CD1c-positive myeloid dendritic cell (primary cell): ENCODE results near the gene BCL2L1.

Experiments
- DNase-seq: peaks from one replicate; pipeline ENCODE4 v3.0.0-alpha.2; 2016; ENCODE audit errors: extremely low spot score

The BCL2L1 gene

DNA sequence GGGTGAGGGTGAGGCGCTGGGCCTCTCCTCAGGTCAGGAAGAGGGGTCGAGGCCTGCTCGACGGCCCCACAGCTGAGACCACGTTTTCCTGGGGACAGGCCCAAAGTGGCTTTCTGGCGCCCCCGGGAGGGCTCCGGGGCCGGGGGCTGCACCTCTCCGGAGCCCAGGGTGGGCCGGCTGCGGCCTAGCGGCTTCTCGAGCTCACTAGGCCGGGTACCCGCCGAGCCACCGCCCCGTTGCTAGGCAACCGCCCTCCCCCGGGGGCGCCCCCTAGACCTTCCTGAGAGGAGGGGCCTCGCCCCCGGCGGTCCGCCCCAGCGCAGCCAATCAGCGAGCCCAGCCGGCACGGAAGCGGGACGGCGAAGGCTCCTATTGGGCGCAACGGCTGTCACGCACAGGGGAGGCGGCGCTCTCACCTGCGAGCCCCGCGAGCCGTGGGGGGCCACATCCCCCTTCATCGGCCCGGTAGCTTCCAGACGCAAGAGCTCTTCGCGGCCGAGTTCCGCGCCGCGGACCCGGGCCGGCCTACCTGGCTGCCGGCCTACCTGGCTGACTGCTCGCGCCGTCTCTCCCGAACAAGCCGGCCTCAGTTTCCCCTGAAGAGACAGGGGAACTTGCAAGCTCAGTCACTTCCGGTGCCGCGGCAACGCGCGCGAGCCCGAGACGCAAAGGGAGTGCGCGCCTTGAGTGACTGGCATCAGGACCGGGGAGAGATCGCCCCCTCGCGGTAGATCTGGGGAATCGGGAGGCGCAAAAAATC, 831 bp upstream of the BCL2L1 start:
- DNase-seq, result peak; percentile 98

DNA sequence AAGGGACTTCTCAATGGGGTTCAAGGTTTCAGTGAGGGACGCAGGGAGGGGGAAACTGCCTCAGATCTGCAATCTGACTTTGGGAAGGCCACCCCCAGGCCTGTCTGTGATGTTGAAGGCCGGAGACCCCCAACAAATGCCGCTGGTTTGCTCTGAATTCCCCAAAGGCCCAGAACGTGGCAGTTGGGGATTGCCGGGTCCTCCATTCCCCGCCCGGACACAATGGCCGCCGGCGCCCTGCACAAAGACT, 326 bp upstream of the BCL2L1 start:
- no peak for DNase-seq

DNA sequence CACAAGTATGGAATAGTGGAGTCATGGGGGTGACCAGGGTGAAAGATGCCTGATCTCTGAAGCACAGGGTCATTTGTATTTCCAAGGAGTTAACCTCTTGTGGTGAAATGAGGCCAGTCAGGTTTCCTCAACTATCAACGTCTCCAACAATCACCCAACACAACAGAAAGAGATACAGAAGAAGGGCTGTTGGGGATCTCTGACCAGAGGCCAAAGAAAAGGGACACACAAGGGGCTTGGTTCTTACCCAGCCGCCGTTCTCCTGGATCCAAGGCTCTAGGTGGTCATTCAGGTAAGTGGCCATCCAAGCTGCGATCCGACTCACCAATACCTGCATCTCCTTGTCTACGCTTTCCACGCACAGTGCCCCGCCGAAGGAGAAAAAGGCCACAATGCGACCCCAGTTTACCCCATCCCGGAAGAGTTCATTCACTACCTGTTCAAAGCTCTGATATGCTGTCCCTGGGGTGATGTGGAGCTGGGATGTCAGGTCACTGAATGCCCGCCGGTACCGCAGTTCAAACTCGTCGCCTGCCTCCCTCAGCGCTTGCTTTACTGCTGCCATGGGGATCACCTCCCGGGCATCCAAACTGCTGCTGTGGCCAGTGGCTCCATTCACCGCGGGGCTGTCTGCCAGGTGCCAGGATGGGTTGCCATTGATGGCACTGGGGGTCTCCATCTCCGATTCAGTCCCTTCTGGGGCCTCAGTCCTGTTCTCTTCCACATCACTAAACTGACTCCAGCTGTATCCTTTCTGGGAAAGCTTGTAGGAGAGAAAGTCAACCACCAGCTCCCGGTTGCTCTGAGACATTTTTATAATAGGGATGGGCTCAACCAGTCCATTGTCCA, 1.0 kb downstream of the BCL2L1 start:
- no peak for DNase-seq

DNA sequence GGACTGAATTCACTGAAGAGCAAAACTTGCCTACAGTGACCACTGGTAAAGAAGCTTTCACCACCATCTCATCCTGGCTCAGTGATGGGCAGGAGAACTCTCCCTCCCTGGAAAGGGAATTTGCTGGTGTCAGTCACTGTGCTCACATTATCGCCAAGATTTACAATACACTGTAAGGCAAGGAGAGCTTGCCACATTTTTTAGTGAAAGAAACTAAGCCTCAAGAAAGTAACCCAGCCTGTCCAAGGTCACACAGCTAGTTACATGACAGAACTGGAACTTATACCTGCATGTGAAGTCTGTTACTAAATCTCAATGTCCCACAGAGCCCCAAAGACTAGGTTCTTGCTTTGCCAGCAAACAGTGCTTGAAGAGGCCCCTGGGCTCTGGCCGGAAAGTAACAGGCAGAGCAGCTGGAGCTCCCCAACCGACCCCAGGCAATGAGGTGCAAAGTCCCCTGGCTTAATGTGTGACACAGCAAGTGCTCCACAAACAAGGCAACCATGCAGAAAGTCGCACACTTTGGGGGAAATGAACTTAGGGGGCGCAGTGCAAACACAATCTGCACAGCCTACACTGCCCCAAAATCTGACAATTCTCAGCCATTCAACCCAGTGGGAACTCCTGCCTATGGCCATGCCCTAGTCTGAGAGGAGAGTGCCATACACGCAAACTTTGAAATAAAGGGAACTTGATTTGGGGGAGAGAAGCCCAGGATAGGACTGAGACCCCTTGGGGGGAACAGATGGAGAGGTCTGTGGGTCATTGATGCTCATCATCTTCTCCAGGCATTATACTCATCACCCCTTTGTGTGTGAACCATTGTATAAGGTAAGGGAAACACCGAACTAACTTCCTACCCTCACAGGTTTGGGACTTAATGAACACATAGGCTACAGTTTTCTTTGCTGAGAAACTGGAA, 1.9 kb downstream of the BCL2L1 start:
- DNase-seq, result no peak

DNA sequence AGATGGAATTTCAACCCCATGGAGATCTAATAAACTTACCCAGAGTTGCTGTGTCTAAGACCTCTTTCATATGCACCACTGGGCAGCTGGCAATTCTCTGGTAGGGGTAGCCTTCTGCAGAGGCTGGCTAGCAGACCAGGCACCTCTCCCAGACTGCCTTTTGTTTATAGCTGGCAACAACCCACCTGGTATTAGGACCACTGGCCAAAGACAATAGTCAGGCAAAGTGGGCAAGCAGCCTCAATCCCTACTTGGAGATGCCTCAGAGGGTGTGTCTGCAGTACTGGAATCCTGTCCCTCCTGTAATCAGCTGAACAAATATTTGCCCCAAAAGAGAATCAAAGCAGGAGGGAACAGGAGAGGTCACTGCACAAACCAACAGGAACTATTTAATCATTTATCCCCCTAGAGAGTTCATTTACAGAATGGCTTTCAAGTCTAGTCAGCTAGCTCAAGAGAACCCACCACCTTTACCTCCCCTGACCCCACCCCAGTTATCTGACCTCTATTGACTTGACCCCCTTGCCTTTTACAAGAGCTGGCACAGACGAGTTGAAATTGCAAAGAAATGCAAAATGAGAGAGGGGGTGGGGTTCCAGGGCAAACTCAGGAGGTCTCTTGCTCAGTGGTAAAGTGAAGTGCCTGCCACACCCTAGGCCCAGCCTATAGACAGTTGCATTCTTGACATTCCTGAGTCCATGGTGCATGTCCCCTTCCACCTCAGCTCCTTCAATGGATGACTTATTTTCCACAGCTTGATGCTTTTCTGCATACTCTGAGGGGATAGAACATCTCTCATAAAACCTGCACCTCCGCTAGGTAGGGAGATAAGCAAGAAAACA, 2.8 kb downstream of the BCL2L1 start:
- DNase-seq, result no peak

DNA sequence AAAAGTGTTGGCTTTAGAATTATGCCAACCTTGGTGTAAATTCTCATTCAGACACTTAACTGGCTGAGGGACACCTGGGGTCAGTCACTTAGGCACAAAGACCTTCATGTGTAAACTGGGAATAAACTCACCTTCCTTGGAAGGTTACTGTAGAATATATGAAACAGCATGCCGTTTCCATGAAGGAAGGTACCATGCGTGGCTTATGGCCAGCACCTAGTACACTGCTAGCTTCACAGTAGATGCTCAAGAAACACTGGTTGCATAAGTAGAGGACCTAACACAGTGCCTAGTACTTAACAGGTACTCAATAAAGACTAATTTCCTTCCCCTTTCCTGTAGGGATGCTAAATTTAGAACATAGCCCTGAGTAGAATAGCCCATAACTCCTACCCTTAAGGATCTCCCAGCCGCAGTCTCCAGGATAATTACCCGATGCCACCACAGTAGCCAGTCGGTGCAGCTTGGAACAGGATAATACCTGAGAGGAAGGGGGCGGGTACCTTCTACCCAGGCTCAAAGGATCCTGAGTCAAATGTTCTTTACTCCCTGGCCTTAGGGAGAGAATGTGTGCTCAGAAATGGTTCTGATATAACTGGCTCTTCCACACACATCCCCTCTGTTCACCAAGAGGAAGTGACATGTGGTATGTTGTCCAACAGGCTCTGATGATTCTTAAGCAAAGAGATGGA, 3.6 kb downstream of the BCL2L1 start:
- DNase-seq, result no peak

DNA sequence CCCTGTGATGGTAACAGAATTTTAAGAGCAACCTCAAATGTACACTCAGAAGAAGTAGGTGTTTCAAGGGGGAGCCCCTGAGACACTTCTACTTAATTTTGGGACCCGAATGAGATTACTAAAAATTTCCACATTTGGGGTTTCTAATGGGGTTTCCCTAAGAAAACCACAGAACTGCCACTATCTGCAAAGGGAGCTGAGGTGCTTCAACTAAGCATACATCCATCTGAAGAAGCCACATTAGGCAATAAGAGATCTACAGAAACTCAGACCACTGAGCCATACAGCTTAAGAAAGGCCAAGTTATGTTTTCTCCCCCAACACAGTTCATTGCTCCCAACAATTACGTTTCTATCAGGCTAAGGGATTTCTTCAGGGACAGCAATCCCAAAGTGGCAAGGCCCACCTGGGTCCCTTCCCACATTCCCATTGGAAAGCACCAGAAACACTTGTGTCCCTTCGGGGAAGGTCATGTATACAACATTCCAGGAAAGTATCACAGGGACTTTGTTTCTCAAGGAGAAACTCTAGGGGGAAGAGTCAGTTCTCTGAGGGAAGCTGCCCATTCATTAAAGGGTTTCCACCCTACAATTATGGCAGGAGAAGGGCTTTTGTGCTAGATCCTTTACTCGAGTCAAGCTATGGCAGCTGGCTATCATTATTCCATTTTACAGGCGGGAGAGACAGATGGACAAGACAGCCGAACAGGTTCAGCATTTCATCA, 5.0 kb downstream of the BCL2L1 start:
- DNase-seq, result peak; percentile 58

DNA sequence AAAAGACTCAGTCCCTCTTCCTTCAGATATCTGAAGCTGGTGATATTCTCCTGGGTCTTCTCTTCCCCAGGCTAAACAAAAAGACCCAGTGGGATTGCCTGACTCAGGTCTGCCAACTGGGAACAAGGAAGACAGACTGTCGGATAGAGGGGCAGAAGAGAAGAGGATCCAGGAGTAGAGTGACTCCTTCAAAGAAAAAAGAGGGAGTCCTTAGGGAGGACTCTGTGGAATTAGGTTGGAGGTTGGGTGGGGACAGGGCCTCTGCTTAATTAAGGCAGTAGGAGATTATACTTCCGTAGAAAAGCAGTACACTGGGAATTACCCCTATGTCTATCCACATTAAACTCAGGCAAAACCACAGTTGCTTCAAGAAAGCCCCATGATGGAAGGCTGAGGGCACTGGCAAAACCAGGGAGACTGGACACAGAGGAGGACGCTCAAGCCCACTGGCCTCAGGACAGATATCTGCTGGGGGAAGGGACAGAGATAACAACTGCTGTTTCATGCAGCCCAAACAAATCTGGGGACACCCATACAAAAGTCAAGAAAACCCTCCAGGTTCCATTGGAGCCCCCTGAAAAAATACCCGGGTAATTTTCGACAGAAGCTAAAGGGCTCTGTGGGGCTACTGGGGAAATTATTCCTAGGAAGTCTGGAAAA, 5.7 kb downstream of the BCL2L1 start:
- DNase-seq, result no peak

DNA sequence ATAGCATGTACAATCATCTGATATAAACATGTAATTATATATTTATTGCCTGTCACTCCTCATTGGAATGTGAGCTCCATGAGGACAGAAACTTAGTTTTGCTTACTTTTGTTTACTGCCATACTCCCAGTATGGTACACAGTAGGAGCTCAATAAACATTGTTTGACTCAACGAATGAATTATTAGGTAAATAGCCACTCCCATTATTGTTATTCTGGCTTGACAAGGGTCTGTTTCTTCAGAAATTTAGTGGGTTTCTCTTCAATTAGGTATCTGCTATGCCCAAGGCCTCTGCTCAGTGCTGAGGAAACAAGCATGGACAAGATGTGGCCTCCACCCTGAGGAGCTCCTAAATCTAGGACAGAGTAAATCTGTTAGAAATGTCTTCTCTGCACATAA, 6.3 kb downstream of the BCL2L1 start:
- no peak for DNase-seq

DNA sequence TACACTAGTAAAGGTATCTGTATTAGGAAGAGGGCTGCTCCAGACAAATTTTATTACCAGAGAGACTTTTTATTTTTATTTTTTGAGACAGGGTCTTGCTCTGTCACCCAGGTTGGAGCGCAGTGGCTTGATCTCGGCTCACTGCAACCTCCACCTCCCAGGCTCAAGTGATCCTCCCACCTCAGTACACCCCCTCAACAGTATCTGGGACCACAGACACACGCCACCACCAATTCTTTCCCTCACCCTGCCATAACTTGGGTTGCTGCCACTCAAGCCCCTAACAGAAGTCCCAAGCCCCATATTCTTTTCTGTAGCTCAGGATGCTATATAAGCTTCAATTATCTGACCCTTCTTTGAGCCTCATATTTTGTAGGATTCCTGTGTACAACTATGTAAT, 6.9 kb downstream of the BCL2L1 start:
- no peak for DNase-seq

DNA sequence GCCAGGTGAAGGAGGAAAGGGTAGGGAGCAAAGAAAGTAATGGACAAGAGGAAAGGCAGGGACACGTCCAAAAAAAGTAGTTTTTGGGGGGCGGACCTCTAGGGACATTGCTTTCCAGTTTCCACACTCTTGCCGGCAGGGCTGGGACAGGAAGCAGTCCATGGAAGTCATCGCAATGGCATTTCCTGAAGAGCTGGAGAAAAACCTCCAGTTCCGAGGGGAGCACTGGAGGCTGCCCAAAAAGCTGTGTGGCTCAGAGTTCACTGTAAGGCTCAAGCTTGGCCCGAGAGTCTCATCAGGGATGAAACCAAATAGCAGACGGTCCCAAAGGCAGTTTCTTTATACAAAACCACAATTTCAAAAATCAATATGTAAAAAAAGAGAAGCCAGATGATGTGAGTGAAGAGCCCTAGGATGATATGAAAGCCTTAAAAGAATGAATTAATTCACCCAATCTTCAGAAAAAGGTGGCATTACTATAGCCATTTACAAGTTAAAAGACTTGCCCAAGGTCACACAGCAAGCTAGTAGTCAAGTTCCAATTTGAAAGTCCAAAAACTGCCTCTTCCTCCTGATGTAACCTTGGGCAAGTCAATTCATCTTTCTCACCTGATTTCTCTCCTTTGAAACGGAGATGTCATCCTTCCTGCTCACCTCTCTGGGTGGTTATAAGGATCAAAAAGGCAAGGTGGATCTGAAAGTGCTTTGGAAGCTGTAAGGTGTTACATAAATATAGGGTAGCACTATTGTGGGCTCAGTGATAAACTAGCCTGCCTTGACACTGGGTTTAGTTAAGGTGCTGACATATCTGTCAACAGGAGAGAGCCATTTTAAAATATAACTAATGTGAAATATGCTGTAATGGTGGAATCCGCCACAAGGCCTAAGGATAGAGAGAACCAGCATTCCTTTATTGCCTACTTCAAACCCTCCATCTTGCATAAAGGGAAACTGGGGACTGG, 9.1 kb downstream of the BCL2L1 start:
- DNase-seq, result no peak

DNA sequence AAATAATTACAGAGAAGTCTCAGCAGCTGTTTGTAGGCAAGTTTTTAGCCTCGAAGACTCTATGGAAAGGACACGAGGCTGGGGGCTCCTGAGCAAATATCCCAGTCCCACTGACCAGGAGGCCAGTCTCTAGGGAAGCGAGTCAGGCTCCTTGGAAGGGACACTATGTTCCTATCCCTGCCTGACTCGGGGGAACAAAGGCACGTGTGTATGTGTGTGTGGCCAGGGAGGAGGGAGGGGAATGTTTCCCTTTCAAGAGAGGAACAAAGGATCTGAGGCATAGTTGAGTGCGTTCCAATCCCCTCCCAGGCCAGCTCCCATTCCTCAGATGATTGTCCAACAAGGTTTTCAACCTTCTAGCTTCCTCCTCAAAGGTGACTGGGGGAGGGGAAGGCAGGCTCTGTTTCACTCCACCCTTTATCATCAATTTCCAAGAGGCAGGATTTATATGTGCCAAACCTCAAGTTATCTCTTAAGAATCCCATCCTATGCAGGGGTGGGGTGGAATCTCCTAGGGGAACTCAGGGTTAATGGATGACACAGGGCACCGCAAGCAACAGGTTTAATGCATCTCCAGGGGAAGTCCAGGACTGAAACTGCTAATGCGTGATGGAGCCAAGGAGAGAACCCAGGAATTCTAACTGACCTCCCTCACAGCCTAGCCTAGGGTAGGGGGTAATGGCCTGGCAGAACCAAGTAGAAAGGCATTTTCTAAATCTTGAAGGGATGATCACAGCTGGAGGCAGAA, 9.9 kb downstream of the BCL2L1 start:
- DNase-seq, result no peak

DNA sequence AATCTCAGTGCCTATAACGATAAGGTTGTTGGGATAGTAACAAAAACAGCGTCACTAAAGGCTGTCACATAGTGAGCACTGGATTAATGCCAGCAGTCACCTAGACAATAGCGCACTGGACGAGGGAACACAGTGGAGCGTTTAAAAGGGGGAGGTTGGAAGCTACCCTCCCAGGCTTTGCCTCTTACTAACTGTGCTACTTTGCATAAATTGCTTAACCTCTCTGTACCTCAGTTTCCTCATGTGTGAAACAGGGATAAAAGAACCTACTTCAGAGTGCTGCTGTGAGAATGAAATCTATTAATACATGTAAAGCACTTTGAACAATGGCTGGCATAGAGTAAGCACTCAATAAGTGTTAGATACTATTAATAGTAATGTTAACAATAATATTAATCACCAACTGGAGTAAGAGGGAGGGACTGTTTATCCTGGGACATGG, 10.5 kb downstream of the BCL2L1 start:
- no peak for DNase-seq

DNA sequence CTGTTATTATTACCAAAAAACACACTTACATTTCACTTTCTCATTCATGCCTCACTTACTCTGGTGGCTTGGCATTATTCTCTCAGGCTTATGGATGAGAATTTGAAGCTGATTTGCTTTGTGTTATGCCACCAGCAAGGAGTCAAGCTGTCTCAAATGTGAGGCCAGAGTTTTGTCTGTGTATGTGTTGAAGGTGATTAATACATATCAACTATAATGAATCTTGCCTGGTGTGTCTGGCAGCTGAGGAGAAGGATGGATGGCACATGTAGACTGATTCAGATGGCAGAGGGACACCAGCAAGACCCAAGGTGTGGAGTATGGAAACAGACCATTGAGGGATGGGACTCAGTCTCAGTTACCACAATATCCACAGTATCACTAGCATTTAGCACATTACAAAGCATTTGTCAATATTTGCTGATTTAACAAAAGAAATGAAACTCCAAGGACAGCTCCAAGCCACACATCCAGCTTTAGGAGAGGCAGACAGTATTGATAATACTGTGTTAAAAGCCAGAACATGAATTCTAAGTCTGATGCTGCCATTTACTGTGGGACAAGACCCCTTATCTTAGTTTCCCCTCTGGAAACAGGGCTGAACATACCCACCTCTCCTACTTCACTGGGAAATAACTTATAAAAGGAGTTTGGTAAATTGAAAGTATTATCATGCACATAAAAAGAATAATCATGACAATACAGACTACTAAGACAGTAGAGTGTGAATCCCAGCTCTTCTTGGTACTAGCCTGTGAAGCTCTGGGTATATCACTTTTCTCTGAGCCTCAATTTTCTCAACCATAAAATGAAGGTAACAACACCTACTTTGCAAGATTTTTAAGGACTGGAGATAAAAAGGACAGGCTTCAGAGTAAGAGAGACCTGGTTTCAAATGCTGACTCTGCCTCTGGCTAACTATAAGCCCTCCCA, 11.2 kb downstream of the BCL2L1 start:
- DNase-seq, result no peak

DNA sequence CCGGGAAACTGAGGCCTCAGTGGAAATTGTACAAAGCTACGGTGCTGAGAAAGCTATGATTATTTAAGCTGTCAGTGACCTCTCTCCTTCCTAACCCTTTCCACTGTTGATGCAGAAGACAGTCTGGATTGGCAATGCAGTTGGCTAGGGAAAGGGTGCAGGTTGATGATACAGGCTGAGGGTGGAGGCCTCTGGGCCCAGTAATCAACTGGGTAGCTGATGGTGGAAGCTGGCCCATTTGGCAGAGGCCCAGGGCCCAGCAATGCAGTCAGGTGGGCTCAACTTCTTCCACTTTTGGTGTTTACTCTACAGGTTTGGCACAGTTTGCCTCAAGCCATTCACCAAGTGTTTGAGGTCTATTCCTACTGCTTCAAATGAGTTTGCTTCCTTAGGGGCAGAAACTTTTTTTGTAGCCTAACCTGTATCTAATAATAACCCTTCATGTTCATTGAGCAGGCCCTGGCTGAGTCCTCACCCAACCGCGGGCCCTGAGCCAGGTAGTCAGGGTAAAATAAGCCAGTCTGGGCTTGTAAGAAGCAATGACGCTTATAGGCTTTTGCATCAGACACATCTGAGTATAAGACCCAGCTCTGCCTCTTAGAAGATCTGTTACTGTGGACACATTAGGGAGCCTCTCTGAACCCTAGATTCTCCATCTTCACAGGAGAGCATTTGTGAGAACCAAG, 12.1 kb downstream of the BCL2L1 start:
- no peak for DNase-seq

DNA sequence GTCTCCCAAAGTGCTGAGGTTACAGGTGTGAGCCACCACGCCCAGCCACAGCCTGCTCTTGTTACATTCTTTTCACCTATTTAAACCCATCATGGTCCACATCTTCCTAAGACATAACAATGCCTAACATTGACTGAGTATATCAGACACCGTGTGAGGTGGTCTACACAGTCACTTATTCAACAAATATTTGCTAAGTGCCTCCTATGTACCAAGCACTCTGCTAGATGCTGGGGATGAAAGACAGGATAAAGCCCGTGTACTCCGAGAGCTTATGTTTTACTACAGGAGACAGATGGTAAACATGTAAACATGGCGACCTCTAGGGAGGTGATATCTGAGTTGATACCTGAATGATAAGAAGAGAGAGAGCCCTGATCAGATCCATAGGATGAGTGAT, 12.7 kb downstream of the BCL2L1 start:
- no peak for DNase-seq
